ENCODE measurements around the gene RPUSD3. TPM values are rescaled to one million over a fixed set of nuclear protein-coding genes. Genes with fewer than 3 reads are reported as not detected.

The RPUSD3 gene
- total and polyA plus RNA-seq, 9 of the 15 experiments (the other 6 are each of a cell fraction or from before 2014, with no cell fraction given): 13.8 to 99.0 (median 59.3) TPM

- no peak for TF ChIP-seq FOXP4 (CRISPR knock-in tag; IDR thresholded peaks at IDR 0.05; ENCODE audit: borderline replicate concordance)
- TF ChIP-seq NR3C1 (CRISPR knock-in tag; IDR thresholded peaks at IDR 0.05): no peak
- TF ChIP-seq ARHGAP35 (IDR thresholded peaks at IDR 0.05; ENCODE audit: partially characterized antibody): peak; percentile 86
- TF ChIP-seq MCM7 (IDR thresholded peaks at IDR 0.05): no peak
- TF ChIP-seq MYC (IDR thresholded peaks at IDR 0.05; ENCODE audit: low read depth, low read length): peak; percentile 69
- 0 out of 2 replicates have a peak, but pooled peaks have one; percentile 47 for TF ChIP-seq MYC (CRISPR knock-in tag; IDR thresholded peaks at IDR 0.05; ENCODE audit: borderline replicate concordance, low read depth)
- no peak for TF ChIP-seq PATZ1 (CRISPR knock-in tag; IDR thresholded peaks at IDR 0.05; ENCODE audit: borderline replicate concordance)
- TF ChIP-seq OTX1 (CRISPR knock-in tag; IDR thresholded peaks at IDR 0.05): 0 out of 2 replicates have a peak, but pooled peaks have one; percentile 11
- TF ChIP-seq HDAC1 (IDR thresholded peaks at IDR 0.05): peak in 1 of 2 experiments; percentile 43; a peak in 1 of 4 replicates
- TF ChIP-seq STAT5A (IDR thresholded peaks at IDR 0.05; ENCODE audit: borderline replicate concordance, low read length): peak; percentile 34; the same call in 1 of the 2 replicates
- no peak for TF ChIP-seq MCM3 (IDR thresholded peaks at IDR 0.05)
- no peak for TF ChIP-seq CUX1 (CRISPR knock-in tag; IDR thresholded peaks at IDR 0.05)
- no peak for TF ChIP-seq ZKSCAN8 (CRISPR knock-in tag; IDR thresholded peaks at IDR 0.05)
- no peak for TF ChIP-seq ZBED1 (IDR thresholded peaks at IDR 0.05)
- TF ChIP-seq ILF3 (IDR thresholded peaks at IDR 0.05; ENCODE audit: borderline replicate concordance): no peak
- TF ChIP-seq MNT (conservative IDR thresholded peaks at IDR 0.05): peak; percentile 59 to 73; a peak in 3 of 4 replicates
- 0 out of 2 replicates have a peak, but pooled peaks have one; percentile 48 for TF ChIP-seq NCOR1 (IDR thresholded peaks at IDR 0.05)
- TF ChIP-seq ZNF23 (CRISPR knock-in tag; IDR thresholded peaks at IDR 0.05): no peak
These were observed 51.2 kb downstream of the RPUSD3 start, which contains the start of the genes ARPC4 and TADA3 (continued) for GRCh38 chr3:9792405-9793160.

All from K562 (cell line).